CD4-positive, alpha-beta memory T cell (primary cell): Measurements from ENCODE around the gene HEPHL1. TPM values are rescaled to one million over a fixed set of nuclear protein-coding genes. Genes with fewer than 3 reads are reported as not detected.

Experiments used
- CTCF ChIA-PET: fragments of 350-600 bp; sonication (Branson Sonifier 250); formaldehyde crosslinking; loops from one replicate; lab custom pipeline; 2021; ENCODE audit warnings: inconsistent platforms; ENCODE audit not compliant: partially characterized antibody; lab: Charles Lee
- POLR2A ChIA-PET: fragments of 350-600 bp; sonication (Branson Sonifier 250); formaldehyde crosslinking; loops from one replicate; lab custom pipeline; 2021; ENCODE audit not compliant: partially characterized antibody; lab: Charles Lee
- DNase-seq, 5 donors: peaks; one replicate each; pipeline versions ENCODE4 v3.0.0 to v3.0.0-alpha.2; 2020 to 2022; ENCODE audit warnings: mixed read lengths in 1 of 5
- H3K27ac ChIP-seq: one replicate; pipeline ENCODE4 v1.7.0; 2013; ENCODE audit warnings: low read depth, low read length
- H3K27me3 ChIP-seq: 2 replicates; pipeline ENCODE4 v1.7.0; 2013; ENCODE audit warnings: mild to moderate bottlenecking, low read length, moderate library complexity; ENCODE audit not compliant: insufficient read depth
- H3K36me3 ChIP-seq: 2 replicates; pipeline ENCODE4 v1.7.0; 2013; ENCODE audit warnings: mild to moderate bottlenecking, low read length, moderate library complexity; ENCODE audit not compliant: insufficient read depth
- H3K4me1 ChIP-seq: 2 replicates; pipeline ENCODE4 v1.7.0; 2013; ENCODE audit warnings: mild to moderate bottlenecking, low read length, moderate library complexity; ENCODE audit not compliant: insufficient read depth
- H3K4me3 ChIP-seq, 2 donors: one replicate each; pipeline ENCODE4 v1.7.0; 2013; ENCODE audit warnings: low read length in 2 of 2, mild to moderate bottlenecking in 1 of 2
- H3K9me3 ChIP-seq, 2 donors: one replicate each; pipeline ENCODE4 v1.7.0; 2013; ENCODE audit warnings: low read length in 2 of 2, control low read depth in 1 of 2; ENCODE audit not compliant: control insufficient read depth in 1 of 2
- H3K27ac Mint-ChIP-seq, 7 donors: one replicate each; pipeline ENCODE4 v1.8.0; 2020 to 2021; ENCODE audit warnings: mixed read lengths in 7 of 7, mild to moderate bottlenecking in 6 of 7, inconsistent platforms in 3 of 7, moderate library complexity in 3 of 7
- H3K27me3 Mint-ChIP-seq, 2 donors: one replicate each; pipeline ENCODE4 v1.8.0; 2020 to 2021; ENCODE audit warnings: mixed read lengths in 2 of 2
- H3K36me3 Mint-ChIP-seq, 2 donors: one replicate each; pipeline ENCODE4 v1.8.0; 2020 to 2021; ENCODE audit warnings: mixed read lengths in 2 of 2, inconsistent platforms in 1 of 2, mild to moderate bottlenecking in 1 of 2
- H3K4me1 Mint-ChIP-seq, 4 donors: one replicate each; pipeline ENCODE4 v1.8.0; 2020 to 2021; ENCODE audit warnings: mixed read lengths in 4 of 4, mild to moderate bottlenecking in 1 of 4
- H3K4me3 Mint-ChIP-seq, 8 donors: one replicate each; pipeline ENCODE4 v1.8.0; 2020 to 2021; ENCODE audit warnings: mixed read lengths in 8 of 8, mild to moderate bottlenecking in 7 of 8, moderate library complexity in 6 of 8, inconsistent platforms in 3 of 8
- H3K9me3 Mint-ChIP-seq, 8 donors: one replicate each; pipeline ENCODE4 v1.8.0; 2020 to 2021; ENCODE audit warnings: mixed read lengths in 8 of 8, mild to moderate bottlenecking in 5 of 8, inconsistent platforms in 3 of 8, moderate library complexity in 1 of 8
- intact Hi-C: fragments of 100-400 bp; cut with micrococcal nuclease; formaldehyde crosslinking; loops from one replicate; pipeline ENCODE4 v1.15.1; 2023
- polyA plus RNA-seq, 2 donors: library from polyadenylated mRNA; unstranded; fragments of 300-500 nt; fragmentation: Illumina TruSeq; gene quantifications; one replicate each; pipeline ENCODE4 v1.2.3, GENCODE V29; 2021
- total RNA-seq, 2 experiments: library from RNA; stranded (reverse); gene quantifications; one replicate each; pipeline ENCODE4 v1.2.3, GENCODE V29; 2021

Gene HEPHL1
- total and polyA plus RNA-seq, 4 experiments from 2014 or later, result not detected

DNA sequence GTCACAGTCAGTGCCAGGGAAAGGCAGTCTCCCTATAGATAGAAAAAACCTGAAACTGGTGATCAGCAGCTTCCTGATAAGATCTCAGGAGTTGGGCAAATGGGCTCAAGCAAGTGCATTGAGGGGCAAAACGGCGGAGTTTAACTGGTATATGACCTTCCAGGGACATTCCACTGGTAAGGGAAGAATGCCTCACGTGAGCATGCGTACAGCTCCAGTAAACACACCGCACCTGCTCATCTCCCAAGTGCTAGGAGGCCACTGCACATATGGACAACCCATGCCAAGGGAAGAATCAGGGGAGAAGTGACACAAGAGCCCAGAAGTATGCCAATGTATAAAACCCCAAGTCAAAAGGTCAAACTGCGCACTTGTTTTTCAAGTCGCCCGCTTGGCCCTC is 11.6 kb downstream of the HEPHL1 start:
- intact Hi-C loops, result no loop called here
- peaks cover 6 to 7% of the 10 kb centered on the region in 2 donors for H3K27me3 Mint-ChIP-seq
- ChIA-PET POLR2A (no interaction called here), CTCF (no interaction called here)
- Histone ChIP-seq H3K9me3 (no peaks in the 10 kb centered on the region), H3K27me3 (no peaks in the 10 kb centered on the region), H3K36me3 (no peaks in the 10 kb centered on the region), H3K4me3 (no peak overlapping the region), H3K4me1 (no peaks in the 10 kb centered on the region), H3K27ac (no peak overlapping the region)
- H3K27ac Mint-ChIP-seq, result no peak overlapping the region
- H3K4me1 Mint-ChIP-seq, result no peaks in the 10 kb centered on the region
- no peak overlapping the region for H3K4me3 Mint-ChIP-seq
- no peaks in the 10 kb centered on the region for H3K36me3 Mint-ChIP-seq
- H3K9me3 Mint-ChIP-seq, result peaks cover 0 to 12% (median 9%) of the 10 kb centered on the region in 8 donors
- no peak for DNase-seq

DNA sequence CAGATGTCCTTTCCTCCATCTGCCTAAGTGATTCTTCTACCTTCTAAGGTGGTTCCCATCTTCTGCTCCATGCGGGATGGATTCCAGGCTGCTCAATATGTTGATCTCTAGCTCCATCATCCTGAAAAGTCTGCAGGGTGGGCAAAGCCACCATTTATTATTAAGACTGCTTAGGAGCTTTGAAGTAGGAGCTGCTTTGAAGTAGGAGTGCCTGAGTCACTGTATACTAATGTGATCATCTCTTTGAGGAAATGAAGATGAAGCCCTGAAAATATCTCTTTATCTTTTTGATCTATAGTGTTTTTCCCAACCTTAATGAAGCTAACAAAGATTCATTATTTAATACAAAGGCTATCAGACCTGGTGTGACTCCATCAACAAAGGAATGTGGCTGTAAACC is 13.1 kb downstream of the HEPHL1 start:
- POLR2A ChIA-PET, result no interaction called here

DNA sequence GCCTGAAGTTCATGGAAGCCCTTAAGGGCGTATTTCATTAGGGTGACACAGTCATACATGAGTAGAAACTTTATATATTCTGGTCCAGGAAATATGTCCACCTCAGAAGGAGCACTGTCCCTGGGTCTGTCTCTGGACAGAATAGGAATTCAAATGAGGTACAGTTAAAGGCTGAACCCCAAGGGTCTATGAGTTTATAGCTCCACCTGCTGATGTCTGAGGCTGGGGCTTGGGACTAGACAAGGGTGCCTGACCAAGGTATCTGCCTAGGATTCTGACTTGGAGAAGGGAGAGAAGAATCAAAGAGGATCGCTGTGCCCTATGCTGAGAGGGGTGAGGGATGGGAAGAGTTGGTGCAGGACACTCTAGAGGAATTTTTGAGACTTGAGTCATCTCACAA is 14.9 kb downstream of the HEPHL1 start:
- peaks cover 0 to 12% (median 9%) of the 10 kb centered on the region in 8 donors for H3K9me3 Mint-ChIP-seq
- Histone ChIP-seq H3K4me3 (no peak overlapping the region), H3K9me3 (no peaks in the 10 kb centered on the region), H3K27me3 (no peaks in the 10 kb centered on the region), H3K4me1 (no peaks in the 10 kb centered on the region), H3K36me3 (no peaks in the 10 kb centered on the region), H3K27ac (no peak overlapping the region)
- intact Hi-C loops, result no loop called here
- H3K36me3 Mint-ChIP-seq, result no peaks in the 10 kb centered on the region
- H3K27ac Mint-ChIP-seq, result no peak overlapping the region
- no peaks in the 10 kb centered on the region for H3K4me1 Mint-ChIP-seq
- no peak overlapping the region for H3K4me3 Mint-ChIP-seq
- DNase-seq, result no peak
- peaks cover 2 to 3% of the 10 kb centered on the region in 2 donors for H3K27me3 Mint-ChIP-seq
- CTCF ChIA-PET, result no interaction called here
- POLR2A ChIA-PET, result no interaction called here

More for the DNA sequence above, 13.1 kb downstream of the HEPHL1 start:
- no peak for DNase-seq
- H3K9me3 Mint-ChIP-seq, result peaks cover 0 to 12% (median 9%) of the 10 kb centered on the region in 8 donors
- Histone ChIP-seq H3K4me3 (no peak overlapping the region), H3K36me3 (no peaks in the 10 kb centered on the region), H3K27ac (no peak overlapping the region), H3K27me3 (no peaks in the 10 kb centered on the region), H3K9me3 (no peaks in the 10 kb centered on the region), H3K4me1 (no peaks in the 10 kb centered on the region)
- H3K4me1 Mint-ChIP-seq, result no peaks in the 10 kb centered on the region
- intact Hi-C loops, result no loop called here
- H3K4me3 Mint-ChIP-seq, result no peak overlapping the region
- peaks cover 4 to 6% of the 10 kb centered on the region in 2 donors for H3K27me3 Mint-ChIP-seq
- CTCF ChIA-PET, result no interaction called here
- no peak overlapping the region for H3K27ac Mint-ChIP-seq
- H3K36me3 Mint-ChIP-seq, result no peaks in the 10 kb centered on the region

DNA sequence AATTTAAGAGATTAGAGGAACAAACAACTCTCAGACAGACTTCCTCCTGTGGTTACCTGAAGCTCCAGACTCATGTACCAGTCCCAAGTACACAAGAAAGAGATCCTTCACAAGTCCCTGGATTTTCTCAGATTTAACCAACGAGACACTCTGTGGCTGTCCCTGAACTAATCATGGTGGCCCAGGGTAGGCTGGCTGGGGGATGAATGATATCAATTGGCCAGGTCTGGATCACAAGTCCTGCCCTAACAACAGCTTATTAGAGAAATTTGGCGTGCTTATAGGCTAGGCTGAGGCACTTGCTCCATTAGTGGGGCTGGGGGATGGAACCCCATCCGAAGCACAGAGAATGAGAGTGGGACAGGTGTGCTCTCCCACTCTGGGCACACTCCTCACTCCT is 22.1 kb downstream of the HEPHL1 start:
- POLR2A ChIA-PET, result no interaction called here

DNA sequence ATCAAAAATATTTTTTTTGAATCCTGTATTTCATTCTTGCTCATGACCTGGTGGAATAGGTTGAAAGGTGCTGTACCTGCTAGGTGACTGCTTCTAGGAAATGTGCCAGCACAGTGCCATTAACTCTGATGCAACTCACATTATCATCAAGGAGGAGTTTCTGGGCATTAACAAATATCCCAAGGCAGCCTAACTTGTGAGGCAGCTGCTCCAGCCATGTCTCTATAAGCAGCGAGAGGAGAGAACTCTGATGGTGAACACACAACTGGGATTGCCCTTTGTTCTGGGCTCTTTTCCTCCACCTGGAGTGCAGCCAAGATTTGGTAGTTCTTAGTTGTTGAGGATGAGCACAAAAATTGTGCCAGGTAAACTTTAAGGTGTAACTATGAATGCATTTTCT is 25.6 kb downstream of the HEPHL1 start:
- intact Hi-C loops, result no loop called here
- no peaks in the 10 kb centered on the region for H3K4me1 ChIP-seq
- no peak overlapping the region for H3K27ac ChIP-seq
- ChIA-PET POLR2A (no interaction called here), CTCF (no interaction called here)
- Mint-ChIP-seq H3K27me3 (no peaks in the 10 kb centered on the region), H3K4me3 (no peak overlapping the region), H3K27ac (no peak overlapping the region), H3K4me1 (no peaks in the 10 kb centered on the region), H3K36me3 (no peaks in the 10 kb centered on the region), H3K9me3 (peaks cover 0 to 8% (median 0%) of the 10 kb centered on the region in 8 donors)
- H3K9me3 ChIP-seq, result no peaks in the 10 kb centered on the region
- H3K27me3 ChIP-seq, result no peaks in the 10 kb centered on the region
- DNase-seq, result no peak
- no peaks in the 10 kb centered on the region for H3K36me3 ChIP-seq
- H3K4me3 ChIP-seq, result no peak overlapping the region

More for the DNA sequence above, 22.1 kb downstream of the HEPHL1 start:
- Histone ChIP-seq H3K27ac (no peak overlapping the region), H3K4me3 (no peak overlapping the region), H3K9me3 (no peaks in the 10 kb centered on the region), H3K27me3 (no peaks in the 10 kb centered on the region), H3K4me1 (no peaks in the 10 kb centered on the region), H3K36me3 (no peaks in the 10 kb centered on the region)
- Mint-ChIP-seq H3K27me3 (no peaks in the 10 kb centered on the region), H3K4me1 (no peaks in the 10 kb centered on the region), H3K9me3 (peaks cover 0 to 5% (median 0%) of the 10 kb centered on the region in 8 donors), H3K36me3 (no peaks in the 10 kb centered on the region), H3K4me3 (no peak overlapping the region), H3K27ac (no peak overlapping the region)
- CTCF ChIA-PET, result no interaction called here
- intact Hi-C loops, result no loop called here
- DNase-seq, result no peak

DNA sequence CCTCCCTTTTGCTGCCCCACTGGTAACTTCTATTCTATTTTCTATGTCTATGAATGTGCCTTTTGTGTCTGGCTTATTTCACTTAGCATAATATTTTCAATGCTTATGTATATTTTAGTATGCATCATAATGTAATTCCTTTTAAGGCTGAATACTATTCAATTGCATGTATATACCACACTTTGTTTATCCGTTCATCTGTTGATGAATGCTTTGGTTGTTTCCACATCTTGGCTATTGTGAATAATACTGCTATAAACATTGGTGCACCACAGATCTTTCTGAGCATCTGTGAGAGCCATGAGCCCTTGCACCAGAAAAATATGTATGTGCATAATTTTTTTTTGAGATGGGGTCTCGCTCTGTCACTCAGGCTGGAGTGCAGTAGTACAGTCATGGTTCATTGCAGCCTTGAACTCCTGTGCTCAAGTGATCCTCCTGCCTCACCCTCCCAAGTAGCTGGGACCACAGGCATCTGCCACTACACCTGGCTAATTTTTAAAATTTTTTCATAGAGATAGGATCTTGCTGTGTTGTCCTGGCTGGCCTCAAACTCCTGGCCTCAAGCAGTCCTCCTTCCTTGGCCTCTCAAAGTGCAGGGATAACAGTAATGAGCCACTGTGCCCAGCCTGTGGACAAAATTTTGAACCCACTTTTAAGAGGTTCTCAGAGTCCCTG is 27.0 kb downstream of the HEPHL1 start:
- no peaks in the 10 kb centered on the region for H3K27me3 ChIP-seq
- no peak for DNase-seq
- H3K9me3 ChIP-seq, result no peaks in the 10 kb centered on the region
- no peaks in the 10 kb centered on the region for H3K36me3 ChIP-seq
- Mint-ChIP-seq H3K27me3 (no peaks in the 10 kb centered on the region), H3K27ac (no peak overlapping the region), H3K4me1 (no peaks in the 10 kb centered on the region), H3K4me3 (no peak overlapping the region), H3K9me3 (peaks cover 0 to 8% (median 0%) of the 10 kb centered on the region in 8 donors), H3K36me3 (no peaks in the 10 kb centered on the region)
- ChIA-PET CTCF (no interaction called here), POLR2A (no interaction called here)
- H3K4me3 ChIP-seq, result no peak overlapping the region
- intact Hi-C loops, result no loop called here
- no peaks in the 10 kb centered on the region for H3K4me1 ChIP-seq
- H3K27ac ChIP-seq, result no peak overlapping the region

DNA sequence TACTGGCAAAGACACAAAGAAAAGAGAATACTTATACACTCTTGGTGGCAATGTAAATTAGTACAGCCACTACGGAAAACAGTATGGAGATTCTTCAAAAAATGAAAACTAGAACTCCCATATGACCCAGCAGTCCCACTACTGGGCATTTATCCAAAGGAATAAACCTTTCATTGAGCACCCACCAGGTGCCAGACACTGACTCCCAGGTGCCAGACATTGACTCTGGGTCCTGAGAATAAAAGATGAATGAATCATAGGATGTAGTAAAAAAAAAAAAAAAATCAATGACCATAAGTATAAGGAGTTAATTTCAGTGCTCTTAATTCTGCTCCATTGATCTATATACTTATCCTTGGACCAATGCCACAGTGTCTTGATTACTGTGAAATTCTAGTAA is 28.2 kb downstream of the HEPHL1 start:
- H3K9me3 ChIP-seq, result no peaks in the 10 kb centered on the region
- Mint-ChIP-seq H3K4me3 (no peak overlapping the region), H3K27ac (no peak overlapping the region), H3K27me3 (no peaks in the 10 kb centered on the region), H3K4me1 (no peaks in the 10 kb centered on the region), H3K36me3 (no peaks in the 10 kb centered on the region), H3K9me3 (peaks cover 0 to 8% (median 0%) of the 10 kb centered on the region in 8 donors)
- no peak overlapping the region for H3K4me3 ChIP-seq
- no peaks in the 10 kb centered on the region for H3K4me1 ChIP-seq
- no peak overlapping the region for H3K27ac ChIP-seq
- DNase-seq, result no peak
- intact Hi-C loops, result no loop called here
- ChIA-PET POLR2A (no interaction called here), CTCF (no interaction called here)
- H3K36me3 ChIP-seq, result no peaks in the 10 kb centered on the region
- H3K27me3 ChIP-seq, result no peaks in the 10 kb centered on the region
